Dermis blood vessel endothelial cell (primary cell): ENCODE data around the gene MRFAP1L1. TPM values are rescaled to one million over a fixed set of nuclear protein-coding genes. Genes with fewer than 3 reads are reported as not detected.

Source experiments
- total RNA-seq: library from RNA; depleted of rRNA; stranded (reverse); fragments of >200 nt; gene quantifications from 2 replicates; pipeline ENCODE4 v1.2.3, GENCODE V29; 2014

MRFAP1L1 gene
- total RNA-seq, 1 donor from 2014 or later: 68.9 TPM

Other genes with a start within 250 kb of the MRFAP1L1 start
- 0.34 and 0.70 TPM in 2 replicates for gene PPP2R2C, start 237.3 kb downstream of the MRFAP1L1 start, total RNA-seq
- 12.3 and 22.7 TPM in 2 replicates for gene MAN2B2, start 134.7 kb downstream of the MRFAP1L1 start, total RNA-seq
- gene MRFAP1, start 69.2 kb downstream of the MRFAP1L1 start, total RNA-seq: 88.2 and 147 TPM in 2 replicates
- gene S100P, start 16.0 kb downstream of the MRFAP1L1 start, total RNA-seq: not detected in 2 replicates
- gene BLOC1S4, start 6.3 kb upstream of the MRFAP1L1 start, total RNA-seq: 13.7 and 17.0 TPM in 2 replicates
- 16.7 and 20.1 TPM in 2 replicates for gene KIAA0232, start 72.9 kb upstream of the MRFAP1L1 start, total RNA-seq
- gene TBC1D14, start 200.0 kb upstream of the MRFAP1L1 start, total RNA-seq: 28.2 and 30.0 TPM in 2 replicates